Heart left ventricle (tissue), 16 donors: ENCODE data around the gene CELF4. TPM values are rescaled to one million over a fixed set of nuclear protein-coding genes. Genes with fewer than 3 reads are reported as not detected.
"Not testable (repeated sequence)": the region's sequence is repeated elsewhere in the genome, so short reads cannot be mapped to it uniquely, and the experiment has no call there.

Experiments used
- ATAC-seq, 4 donors: fragments of 200-7000 bp; cut with Tn5 transposase; one replicate each; pipeline ENCODE4 v1.9.1; 2020 to 2022; ENCODE audit warnings: moderate library complexity in 4 of 4, mild to moderate bottlenecking in 3 of 4, moderate number of reproducible peaks in 1 of 4
- DNase-seq, 5 donors: peaks; one replicate each; pipeline ENCODE4 v3.0.0-alpha.2; 2020
- H3K27ac ChIP-seq, 12 donors: fragments of 200-600 bp; sonication (generic) in 4 of 12; one replicate each; pipeline versions ENCODE4 v1.5.0 to v1.8.0; 2016 to 2022; ENCODE audit warnings: mild to moderate bottlenecking in 2 of 12
- H3K27me3 ChIP-seq, 9 donors: fragments of 200-600 bp; sonication (generic) in 2 of 9; one replicate each; pipeline versions ENCODE4 v1.5.1 to v1.8.0; 2016 to 2022; ENCODE audit warnings: mild to moderate bottlenecking in 3 of 9
- H3K36me3 ChIP-seq, 9 donors: fragments of 200-600 bp; sonication (generic) in 2 of 9; one replicate each; pipeline versions ENCODE4 v1.5.0 to v1.8.0; 2018 to 2022; ENCODE audit warnings: mild to moderate bottlenecking in 2 of 9
- H3K4me1 ChIP-seq, 12 donors: fragments of 200-600 bp; sonication (generic) in 4 of 12; one replicate each; pipeline versions ENCODE4 v1.5.0 to v1.8.0; 2016 to 2022; ENCODE audit warnings: mild to moderate bottlenecking in 3 of 12
- H3K4me3 ChIP-seq, 12 donors: fragments of 200-600 bp; sonication (generic) in 4 of 12; one replicate each; pipeline versions ENCODE4 v1.5.0 to v1.8.0; 2017 to 2022; ENCODE audit warnings: mild to moderate bottlenecking in 9 of 12, moderate library complexity in 4 of 12
- H3K9me3 ChIP-seq, 12 donors: fragments of 200-600 bp; sonication (generic) in 4 of 12; one replicate each; pipeline versions ENCODE4 v1.5.0 to v1.8.0; 2016 to 2022; ENCODE audit warnings: mild to moderate bottlenecking in 1 of 12
- CTCF ChIP-seq, 12 donors: fragments of 200-600 bp; sonication (generic) in 4 of 12; IDR thresholded peaks; one replicate each; pipeline versions ENCODE4 v1.5.0 to v1.8.0; 2018 to 2022; ENCODE audit warnings: antibody characterized with exemption in 12 of 12, mild to moderate bottlenecking in 5 of 12
- POLR2A ChIP-seq, 2 donors: fragments of 450-650 bp; IDR thresholded peaks; one replicate each; pipeline ENCODE4 v1.6.1; 2017; ENCODE audit warnings: antibody characterized with exemption in 2 of 2, mild to moderate bottlenecking in 2 of 2, moderate library complexity in 2 of 2
- WGBS, 4 donors: extraction: QIAGEN DNeasy Blood & Tissue Kit in 2 of 4; methylation state at CpG; one replicate each; pipeline versions ENCODE4 v1.1.5 to v1.1.7; 2013 to 2018; 5-methylcytosine and 5-hydroxymethylcytosine counted together
- intact Hi-C, 10 donors: fragments of 100-400 bp; cut with DNase I; formaldehyde crosslinking; loops; one replicate each; pipeline versions ENCODE4 v1.11.1 to v1.14.2; 2022
- polyA plus RNA-seq, 2 donors: library from polyadenylated mRNA; stranded (reverse); fragments of 200-250 nt; gene quantifications; one replicate each; pipeline ENCODE4 v1.2.3, GENCODE V29; 2013
- total RNA-seq, 9 donors: library from RNA; depleted of rRNA in 2 of 9; stranded (reverse); fragments of >200 nt in 2 of 9; fragmentation: NEBNext Ultra II Directional in 3 of 9; extraction: Animal tissue kit (Norgen Biotek cat#: 25700) in 3 of 9; gene quantifications; one replicate each; pipeline versions ENCODE4 v1.1.0 to v1.2.4, GENCODE V29; 2016 to 2023
- donor health status: ischemic (EF 13 %, LVEDD 7.1; RV severe dilation, severe dysfunction).
- donor health status: healthy with polysubstance abuse.
- donor health status: DM: no; HTN: yes; CAD: no.
- donor health status: DM: no; HTN: no; CAD: no.
- donor health status: ischemic (EF 25% LVEDD 6.9; RV normal size, moderate dysfunction).
- donor health status: ischemic (EF 25% LVEDD 5.7; RV mildly dilated, moderate dysfunction).
- donor health status: healthy.
- donor health status: DM: yes; HTN: yes; CAD: no.
- donor health status: ischemic (EF 35%, LVEDD 5.7; RV mildly dilated, moderate dysfunction).
- donor health status: nonischemic (EF 11% LVEDD 7.7; RV severe dilation, severe dysfunction).
- donor health status: DM: yes; HTN: yes; CAD: no.
- donor health status: PGD.
- donor health status: ischemic (EF 29% LVEDD 5.4; RV normal size, mild dysfunction).
- donor health status: nonischemic (EF 23%, LVEDD 6.1; RV moderate dilation, normal function).

Gene CELF4
- total and polyA plus RNA-seq, 11 donors = 0.11 to 0.67 (median 0.40) TPM; not detected in 3

DNA sequence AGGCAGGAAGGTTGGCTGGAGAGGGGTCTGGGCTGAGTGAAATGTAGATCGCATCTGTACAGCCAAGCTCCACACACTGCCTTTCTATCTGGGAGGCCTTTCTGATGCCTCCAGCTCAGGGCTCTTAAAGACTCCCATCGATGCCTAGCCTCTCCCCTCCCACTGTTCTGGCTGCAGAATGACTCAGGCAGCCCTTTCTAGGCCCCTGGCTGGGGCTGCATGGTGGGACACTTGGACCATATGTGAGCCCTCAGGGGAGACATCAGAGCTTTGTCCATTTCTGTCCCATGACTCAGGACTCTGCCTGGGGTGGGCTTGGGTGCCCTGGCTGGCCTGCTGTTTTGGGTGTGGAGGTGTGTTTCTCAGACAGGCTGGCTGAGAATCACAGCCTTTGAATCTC, 101.3 kb downstream of the CELF4 start:
- no peak for DNase-seq
- H3K27me3 ChIP-seq = peaks cover 0 to 16% (median 0%) of the 10 kb centered on the region in 9 donors
- no peak overlapping the region for H3K27ac ChIP-seq
- intact Hi-C loops = no loop called here
- H3K4me3 ChIP-seq = no peak overlapping the region
- TF ChIP-seq CTCF (IDR thresholded peaks at IDR 0.05) (no peak), POLR2A (IDR thresholded peaks at IDR 0.05) (no peak)
- no peak for ATAC-seq
- H3K9me3 ChIP-seq = no peaks in the 10 kb centered on the region
- WGBS, 4 donors = 58 to 75% (median 63%) methylated on average over 2 of the region's 2 CpGs
- no peaks in the 10 kb centered on the region for H3K4me1 ChIP-seq
- H3K36me3 ChIP-seq = no peaks in the 10 kb centered on the region

DNA sequence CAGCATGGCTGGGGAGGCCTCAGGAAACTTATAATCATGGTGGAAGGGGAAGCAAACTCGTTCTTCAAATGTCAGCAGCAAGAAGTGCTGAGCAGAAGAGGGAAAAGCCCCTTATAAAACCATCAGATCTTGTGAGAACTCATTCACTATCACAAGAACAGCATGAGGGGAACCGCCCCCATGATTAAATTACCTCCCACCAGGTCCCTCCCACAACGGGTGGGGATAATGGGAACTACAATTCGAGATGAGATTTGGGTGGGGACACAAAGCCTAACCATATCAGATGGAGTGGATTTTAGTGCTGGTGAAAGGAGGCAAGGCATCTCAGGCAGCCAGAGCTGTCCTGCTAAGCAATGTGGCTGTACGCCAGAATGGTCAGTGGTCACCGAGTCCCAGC, 104.3 kb downstream of the CELF4 start:
- intact Hi-C loops, ATAC-seq, H3K27ac ChIP-seq, H3K4me1 ChIP-seq, H3K36me3 ChIP-seq, H3K4me3 ChIP-seq, H3K9me3 ChIP-seq, DNase-seq: not testable (repeated sequence)
- WGBS, 4 donors = 61 to 73% (median 68%) methylated on average over 6 of the region's 6 CpGs
- H3K27me3 ChIP-seq = peaks cover 0 to 12% (median 0%) of the 10 kb centered on the region in 9 donors

DNA sequence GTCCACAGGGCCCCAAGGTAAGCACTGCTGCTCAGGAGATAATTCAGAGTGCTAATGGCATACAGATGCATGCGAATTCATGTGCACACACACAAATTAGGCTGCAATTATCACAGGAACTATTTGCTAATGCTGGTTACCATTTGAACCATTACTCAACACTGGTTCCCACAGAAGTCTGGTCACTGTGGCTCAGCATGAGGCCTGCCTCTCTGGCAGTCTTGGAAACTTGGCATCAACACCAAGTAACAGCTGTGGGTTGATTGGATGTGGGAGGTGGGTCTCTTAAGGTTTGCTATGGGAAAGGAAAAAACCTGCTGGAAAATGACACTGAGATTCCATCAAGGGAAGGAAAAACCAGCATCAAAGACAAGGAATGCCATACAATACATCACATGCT, 105.0 kb downstream of the CELF4 start:
- Histone ChIP-seq H3K27ac (no peak overlapping the region), H3K36me3 (no peaks in the 10 kb centered on the region), H3K9me3 (no peaks in the 10 kb centered on the region), H3K4me1 (no peaks in the 10 kb centered on the region), H3K27me3 (peaks cover 0 to 5% (median 0%) of the 10 kb centered on the region in 9 donors), H3K4me3 (no peak overlapping the region)
- intact Hi-C loops = no loop called here
- no peak for DNase-seq
- no peak for TF ChIP-seq CTCF (IDR thresholded peaks at IDR 0.05)
- TF ChIP-seq POLR2A (IDR thresholded peaks at IDR 0.05) = no peak
- 86 to 92% (median 88%) methylated on average over 1 of the region's 1 CpG for WGBS, 4 donors
- peak in 1 of 4 donors; percentile 77 for ATAC-seq

- ATAC-seq = no peak
- intact Hi-C loops = no loop called here
- WGBS, 4 donors = 76 to 82% (median 77%) methylated on average over 6 of the region's 6 CpGs
These were observed 106.9 kb downstream of the CELF4 start for GRCh38 chr18:37458697-37459096.

More at GRCh38 chr18:37458697-37459096, 106.9 kb downstream of the CELF4 start:
- Histone ChIP-seq H3K4me1 (no peaks in the 10 kb centered on the region), H3K9me3 (no peaks in the 10 kb centered on the region), H3K36me3 (no peaks in the 10 kb centered on the region), H3K27ac (no peak overlapping the region), H3K27me3 (no peaks in the 10 kb centered on the region), H3K4me3 (no peak overlapping the region)
- no peak for DNase-seq
- TF ChIP-seq POLR2A (IDR thresholded peaks at IDR 0.05) = no peak
- no peak for TF ChIP-seq CTCF (IDR thresholded peaks at IDR 0.05)
